8988T (cell line): ENCODE results near the gene ZMYND19.
"Not testable (repeated sequence)": the region's sequence is repeated elsewhere in the genome, so short reads cannot be mapped to it uniquely, and the experiment has no call there.

ENCODE experiments used
- DNase-seq: peaks from one replicate; pipeline ENCODE4 v3.0.0; 2011

Gene ZMYND19

DNA sequence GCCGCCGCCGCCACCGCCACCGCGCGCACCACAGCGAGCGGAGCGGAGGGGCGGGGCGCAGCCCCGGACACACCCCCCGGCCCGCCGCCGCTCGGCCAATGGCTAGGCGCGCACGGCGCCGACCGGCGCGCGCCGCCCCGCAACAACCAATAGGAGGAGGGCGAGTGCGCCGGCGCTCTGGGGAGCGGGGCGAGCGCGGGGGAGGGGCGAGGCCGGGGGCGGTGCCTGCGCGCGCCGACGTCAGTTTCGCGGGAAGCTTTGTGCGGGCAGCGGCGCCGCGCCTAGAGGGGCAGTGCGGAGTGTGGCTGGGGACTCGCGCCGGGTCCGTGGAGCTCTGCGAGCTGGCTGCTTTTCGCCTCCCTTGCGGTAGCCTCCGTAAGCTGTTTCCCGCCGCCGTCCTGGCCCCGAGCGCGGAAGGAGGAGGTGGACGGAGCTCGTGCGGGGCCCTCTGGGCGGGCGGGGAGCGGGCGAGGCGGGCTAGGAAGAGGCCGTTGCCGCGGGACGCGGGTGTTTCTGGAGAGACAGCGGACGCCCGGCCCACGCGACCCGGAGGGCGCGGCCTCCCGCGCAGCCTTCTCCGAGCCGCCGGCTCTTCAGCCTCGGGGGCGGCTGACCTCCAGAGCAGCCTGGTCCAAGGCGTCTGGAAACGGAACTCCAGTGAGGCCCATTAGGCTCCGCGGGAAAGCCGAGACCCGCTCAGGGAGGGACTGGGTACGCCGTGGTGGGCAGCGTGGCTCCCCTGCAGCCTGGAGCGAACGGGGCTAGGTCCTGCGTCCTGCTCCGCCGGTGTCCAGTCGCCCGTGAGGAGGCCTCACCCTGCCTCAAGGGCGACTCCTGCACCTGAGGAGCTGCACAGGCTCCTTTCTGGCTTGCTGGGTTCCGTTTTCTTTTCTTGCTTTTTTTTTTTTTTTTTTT is at the start of gene ZMYND19:
Gene ZMYND19, minus strand, starts transcription at position 44 of the 915 bp plus-strand sequence. CDS start 249 bp downstream, outside the sequence.
- DNase-seq, result peak; percentile 98

DNA sequence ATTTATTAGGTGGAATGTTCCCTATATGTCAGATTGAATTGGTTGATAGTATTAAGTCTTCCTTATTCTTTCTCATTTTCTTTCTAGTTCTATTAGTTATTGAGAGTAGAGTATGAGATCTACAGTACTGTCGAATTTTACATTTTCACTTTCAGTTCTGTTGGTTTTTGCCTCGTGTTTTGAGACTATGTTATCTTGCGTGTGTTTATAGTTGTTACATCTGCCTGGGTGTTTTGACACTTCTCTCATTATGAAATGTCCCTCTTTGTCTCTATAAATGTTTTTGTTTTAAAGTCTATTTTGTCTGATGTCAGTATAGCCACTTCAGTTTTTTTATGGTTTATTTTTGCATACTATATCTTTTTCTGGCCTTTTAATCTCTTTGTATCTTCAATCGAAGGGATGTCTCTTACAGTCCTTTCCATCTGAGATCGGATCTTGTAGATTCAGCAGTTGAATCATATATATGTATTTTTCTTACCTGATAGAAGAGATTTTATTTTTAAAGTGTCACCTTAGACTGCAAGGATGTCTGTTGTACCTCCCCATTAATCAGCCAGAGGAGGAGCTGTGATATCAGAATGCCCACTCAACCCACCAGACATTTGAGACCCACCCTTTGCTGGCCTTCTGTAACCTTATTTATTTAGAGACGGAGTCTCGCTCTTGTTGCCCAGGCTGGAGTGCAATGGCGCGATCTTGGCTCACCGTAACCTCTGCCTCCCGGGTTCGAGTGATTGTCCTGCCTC is 49.2 kb upstream of the ZMYND19 start:
- no peak for DNase-seq

DNA sequence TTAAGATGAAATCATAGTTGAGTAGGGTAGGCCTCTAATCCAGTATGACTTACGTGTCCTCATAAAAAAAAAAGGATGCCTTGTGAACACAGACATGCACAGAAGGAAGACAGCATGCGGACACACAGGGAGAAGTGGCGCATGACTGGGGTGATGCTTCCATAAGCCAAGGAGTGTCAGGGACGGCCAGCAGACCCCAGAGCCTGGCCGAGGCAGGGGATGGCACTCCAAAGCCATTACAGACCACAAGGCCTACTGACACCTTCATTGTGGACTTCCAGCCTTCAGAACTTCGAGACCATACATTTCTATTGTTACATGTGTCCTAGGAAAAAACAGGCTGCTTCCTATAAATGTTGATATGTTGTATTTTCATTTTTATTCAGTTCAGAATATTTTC is 48.4 kb upstream of the ZMYND19 start:
- no peak for DNase-seq

DNA sequence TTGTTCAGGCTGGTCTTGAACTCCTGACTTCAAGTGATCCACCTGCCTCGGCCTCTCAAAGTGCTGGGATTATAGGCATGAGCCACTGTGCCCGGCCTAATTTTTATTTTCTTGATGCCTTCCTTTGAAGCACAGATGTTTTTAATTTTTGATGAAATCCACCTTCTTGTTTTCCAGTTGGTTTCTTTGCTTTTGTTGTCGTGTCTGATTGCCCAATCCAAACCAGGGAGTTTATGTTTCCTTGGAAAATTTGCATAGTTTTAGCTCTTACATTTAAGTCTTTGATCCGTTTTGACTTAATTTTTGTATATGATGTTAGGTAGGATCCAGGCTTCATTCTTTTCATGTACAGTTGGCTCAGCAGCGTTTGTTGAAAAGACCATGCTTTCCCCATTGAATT is 43.7 kb upstream of the ZMYND19 start:
- no peak for DNase-seq

DNA sequence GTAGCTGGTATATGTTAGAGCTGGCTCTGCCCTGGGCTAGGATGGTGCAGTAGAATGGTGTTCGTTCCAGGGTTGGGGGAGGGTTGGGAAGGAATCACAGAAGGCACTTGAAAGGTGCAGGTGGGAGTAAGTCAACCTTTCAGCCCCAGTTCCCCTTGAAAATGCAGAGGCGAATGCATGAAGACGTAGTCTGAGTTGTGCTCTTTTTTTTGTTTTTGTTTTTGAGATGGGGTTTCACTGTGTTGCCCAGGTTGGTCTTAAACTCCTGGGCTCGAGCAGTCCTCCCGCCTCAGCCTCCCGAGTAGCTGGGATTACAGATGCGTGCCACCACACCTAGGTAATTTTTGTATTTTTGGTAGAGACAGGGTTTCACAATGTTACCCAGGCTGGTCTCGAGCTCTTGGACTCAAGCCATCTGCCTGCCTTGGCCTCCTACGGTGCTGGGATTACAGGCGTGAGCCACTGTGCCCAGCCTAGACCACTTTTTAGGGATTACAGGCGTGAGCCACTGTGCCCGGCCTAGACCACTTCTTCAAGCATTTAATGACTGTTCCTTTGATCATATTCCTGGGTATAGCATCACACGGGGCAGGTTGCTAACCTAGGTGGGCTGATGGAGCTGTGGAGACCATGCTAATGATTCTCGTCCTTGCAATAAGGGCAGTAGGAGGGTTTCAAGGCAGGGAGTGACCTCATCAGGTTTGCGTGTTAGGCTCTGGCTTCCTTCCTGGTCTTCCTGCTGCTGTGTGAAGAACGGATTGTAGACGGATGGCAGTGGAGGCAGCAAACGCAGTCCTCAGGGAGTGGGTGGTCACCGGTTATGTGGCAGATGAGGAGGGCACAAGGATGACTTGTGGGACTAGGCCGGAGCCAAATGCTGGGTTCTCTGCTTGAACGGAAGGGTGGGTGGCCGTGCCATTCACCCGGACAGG is 42.2 kb upstream of the ZMYND19 start:
- no peak for DNase-seq

DNA sequence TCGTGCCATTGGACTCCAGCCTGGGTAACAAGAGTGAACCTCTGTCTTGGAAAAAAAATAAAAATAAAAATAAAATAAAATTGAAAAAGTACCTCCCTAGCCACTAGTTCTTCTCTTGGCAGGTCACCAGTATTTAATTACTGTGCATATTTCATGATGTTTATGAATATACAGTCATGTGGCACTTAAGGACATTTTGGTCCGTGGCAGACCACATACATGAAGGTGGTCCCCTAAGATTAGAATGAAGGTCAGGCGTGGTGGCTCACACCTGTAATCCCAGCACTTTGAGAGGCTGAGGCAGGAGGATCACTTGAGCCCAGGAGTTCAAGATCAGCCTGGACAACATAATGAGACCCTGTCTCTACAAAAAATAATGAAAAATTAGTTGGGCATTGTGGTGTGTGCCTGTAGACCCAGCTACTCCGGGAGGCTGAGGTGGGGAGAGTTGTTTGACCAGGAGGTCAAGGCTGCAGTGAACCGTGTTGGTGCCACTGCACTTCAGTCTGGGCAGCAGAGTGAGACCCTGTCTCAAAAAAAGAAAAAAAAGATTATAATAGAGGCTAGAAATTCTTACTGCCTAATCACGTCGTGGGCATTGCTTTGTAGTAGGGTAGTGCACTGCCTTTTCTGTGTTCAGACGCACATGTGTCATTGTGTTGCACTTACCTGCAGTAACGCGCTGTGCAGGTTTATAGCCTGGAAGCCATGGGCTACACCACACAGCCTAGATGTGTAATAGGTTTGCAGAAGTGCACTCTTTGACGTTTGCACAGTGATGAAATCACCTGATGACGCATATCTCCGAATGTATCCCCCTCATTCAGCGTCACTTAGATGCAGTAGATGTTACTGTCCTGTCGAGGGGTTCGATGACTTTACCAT is 41.3 kb upstream of the ZMYND19 start:
- no peak for DNase-seq

DNA sequence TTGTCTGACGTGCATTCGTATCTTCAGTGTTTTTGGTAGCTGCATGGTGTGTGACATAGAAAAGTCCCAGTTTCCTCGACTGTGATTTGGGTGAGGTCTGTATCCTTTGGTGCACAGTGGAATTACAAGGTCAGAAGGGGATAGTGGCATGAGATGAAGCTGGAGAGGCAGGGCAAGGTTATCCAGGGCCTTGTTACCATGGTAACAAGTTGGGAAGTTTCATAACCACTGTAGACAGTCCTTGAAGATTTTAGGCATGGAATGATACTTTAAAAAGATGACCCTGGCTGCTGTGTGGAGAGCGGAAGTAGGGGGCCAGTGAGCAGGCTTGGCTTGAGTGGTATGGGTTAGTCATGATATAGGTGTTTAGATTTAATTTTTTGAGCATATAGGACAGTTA is 40.4 kb upstream of the ZMYND19 start:
- no peak for DNase-seq

DNA sequence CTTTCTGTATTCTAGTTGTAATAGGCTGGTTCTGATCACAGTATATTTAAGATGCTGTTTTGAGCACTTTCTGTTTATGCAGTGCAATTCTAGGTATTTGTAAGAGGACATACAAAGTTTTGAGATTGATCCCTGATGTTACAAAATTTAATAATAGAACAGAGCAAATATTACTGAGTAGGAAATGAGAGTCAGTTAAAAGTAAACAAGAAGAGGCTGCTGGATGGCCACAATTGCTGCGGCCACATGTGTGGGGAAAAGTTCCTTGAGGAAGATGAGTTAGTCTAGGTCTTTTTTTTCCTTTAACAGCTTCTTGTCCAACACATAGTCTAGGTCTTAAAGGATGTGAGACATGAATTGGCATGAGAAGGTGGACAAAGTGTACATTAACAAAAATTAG is 39.8 kb upstream of the ZMYND19 start:
- DNase-seq, result no peak

DNA sequence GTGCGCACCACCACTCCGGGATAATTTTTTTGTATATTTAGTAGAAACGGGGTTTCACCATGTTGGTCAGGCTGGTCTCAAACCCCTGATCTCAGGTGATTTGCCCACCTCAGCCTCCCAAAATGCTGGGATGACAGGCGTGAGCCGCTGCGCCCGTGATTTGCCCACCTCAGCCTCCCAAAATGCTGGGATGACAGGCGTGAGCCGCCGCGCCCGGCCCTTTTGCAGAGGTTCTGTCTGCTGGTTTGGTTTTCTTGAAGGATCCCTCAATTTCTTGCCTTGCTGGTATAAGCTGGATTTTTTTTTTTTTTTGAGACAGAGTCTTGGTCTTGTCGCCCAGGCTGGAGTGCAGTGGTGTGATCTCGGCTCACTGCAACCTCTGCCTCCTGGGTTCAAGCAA is 37.1 kb upstream of the ZMYND19 start:
- not testable (repeated sequence) for DNase-seq

DNA sequence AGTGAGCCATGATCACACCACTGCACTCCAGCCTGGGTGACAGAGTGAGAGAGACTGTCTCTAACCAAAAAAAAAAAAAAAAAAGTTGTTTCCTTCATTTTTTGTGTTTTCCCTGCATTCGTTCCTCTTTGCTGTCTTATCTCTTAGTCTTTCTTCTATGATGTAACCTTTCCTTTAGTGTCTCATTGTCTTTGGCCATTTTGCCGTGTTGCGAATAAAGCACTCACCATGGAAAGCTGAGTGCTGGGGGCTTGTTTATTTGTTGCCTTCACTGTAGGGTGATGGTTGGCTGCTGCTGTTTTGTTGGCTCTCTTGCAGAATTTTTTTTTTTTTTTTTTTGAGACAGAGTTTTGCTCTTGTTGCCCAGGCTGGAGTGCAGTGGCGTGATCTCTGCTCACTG is 36.2 kb upstream of the ZMYND19 start:
- DNase-seq, result no peak

DNA sequence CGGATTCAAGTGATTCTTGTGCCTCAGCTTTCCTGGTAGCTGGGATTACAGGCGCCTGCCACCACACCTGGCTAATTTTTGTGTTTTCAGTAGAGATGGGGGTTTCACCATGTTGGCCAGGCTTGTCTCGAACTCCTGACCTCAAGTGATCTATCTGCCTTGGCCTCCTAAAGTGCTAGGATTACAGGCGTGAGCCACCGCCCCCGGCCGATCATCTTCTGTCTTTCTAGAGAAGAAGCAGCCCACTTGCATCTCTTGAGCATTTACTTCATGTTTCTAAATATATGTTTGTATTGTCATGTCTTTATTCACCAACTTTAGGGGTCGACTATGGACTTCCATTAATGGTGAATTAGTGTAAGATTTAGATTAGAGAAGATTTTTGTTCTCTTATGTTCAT is 31.9 kb upstream of the ZMYND19 start:
- DNase-seq, result not testable (repeated sequence)

DNA sequence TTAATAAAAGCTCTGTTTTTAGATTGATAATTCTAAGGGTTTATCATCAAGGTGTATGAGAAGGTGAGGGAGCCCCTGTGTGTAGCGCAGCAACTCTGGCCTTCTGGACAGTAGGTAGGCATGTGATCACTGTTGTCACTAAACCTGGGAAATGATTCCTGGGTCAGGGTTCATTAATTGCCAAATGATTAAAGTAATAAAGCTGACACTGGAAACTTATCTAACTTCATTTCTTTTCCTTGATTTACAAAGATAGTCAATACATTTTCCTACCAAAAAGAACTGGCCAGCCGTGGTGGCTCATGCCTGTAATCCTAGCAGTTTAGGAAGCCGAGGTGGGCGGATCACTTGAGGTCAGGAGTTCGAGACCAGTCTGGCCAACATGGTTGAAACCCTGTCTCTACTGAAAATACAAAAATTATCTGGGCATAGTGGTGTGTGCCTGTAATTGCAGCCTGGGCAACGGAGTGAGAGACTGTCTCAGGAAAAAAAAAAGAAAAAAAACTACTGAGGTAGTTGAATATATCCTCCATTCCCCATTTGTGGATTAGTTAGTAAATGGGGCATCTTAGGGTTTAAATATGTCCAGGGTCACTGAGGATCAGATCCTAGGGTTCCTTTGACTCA is 30.9 kb upstream of the ZMYND19 start:
- no peak for DNase-seq

DNA sequence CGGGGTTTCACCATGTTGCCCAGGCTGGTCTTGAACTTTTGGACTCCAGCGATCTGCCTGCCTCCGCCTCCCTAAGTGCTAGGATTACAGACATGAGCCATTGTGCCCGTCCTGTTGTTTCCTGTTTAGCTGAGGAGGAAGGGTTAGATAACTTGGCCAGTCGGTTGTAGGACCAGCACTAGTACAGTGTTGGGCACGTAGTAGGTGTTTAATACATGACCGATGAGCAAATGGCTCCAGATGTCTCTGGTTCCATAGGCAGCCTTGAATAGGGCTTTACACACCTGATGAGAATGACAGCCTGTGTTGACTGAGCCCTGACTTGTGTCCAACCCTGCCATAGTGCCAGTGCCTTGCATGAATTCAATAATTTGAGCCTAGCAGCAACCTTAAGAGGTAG is 30.3 kb upstream of the ZMYND19 start:
- DNase-seq, result no peak

DNA sequence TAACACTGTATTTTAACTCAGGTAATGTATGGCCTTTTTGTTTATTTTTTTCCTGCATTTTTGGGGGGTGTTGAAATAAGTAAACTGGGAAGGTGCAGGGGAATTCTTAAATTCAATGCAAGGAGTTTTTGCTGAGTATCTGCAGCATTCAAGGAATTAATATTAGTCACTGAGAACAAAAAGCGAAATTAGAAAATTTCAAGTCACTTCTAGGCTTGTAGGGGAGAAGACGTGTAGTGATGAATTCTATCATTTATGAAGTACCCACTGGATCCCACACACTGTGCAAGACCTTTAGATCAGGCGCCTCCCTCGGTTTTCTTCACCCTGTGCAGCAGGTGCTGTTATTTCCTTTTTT is 29.7 kb upstream of the ZMYND19 start:
- DNase-seq, result no peak

DNA sequence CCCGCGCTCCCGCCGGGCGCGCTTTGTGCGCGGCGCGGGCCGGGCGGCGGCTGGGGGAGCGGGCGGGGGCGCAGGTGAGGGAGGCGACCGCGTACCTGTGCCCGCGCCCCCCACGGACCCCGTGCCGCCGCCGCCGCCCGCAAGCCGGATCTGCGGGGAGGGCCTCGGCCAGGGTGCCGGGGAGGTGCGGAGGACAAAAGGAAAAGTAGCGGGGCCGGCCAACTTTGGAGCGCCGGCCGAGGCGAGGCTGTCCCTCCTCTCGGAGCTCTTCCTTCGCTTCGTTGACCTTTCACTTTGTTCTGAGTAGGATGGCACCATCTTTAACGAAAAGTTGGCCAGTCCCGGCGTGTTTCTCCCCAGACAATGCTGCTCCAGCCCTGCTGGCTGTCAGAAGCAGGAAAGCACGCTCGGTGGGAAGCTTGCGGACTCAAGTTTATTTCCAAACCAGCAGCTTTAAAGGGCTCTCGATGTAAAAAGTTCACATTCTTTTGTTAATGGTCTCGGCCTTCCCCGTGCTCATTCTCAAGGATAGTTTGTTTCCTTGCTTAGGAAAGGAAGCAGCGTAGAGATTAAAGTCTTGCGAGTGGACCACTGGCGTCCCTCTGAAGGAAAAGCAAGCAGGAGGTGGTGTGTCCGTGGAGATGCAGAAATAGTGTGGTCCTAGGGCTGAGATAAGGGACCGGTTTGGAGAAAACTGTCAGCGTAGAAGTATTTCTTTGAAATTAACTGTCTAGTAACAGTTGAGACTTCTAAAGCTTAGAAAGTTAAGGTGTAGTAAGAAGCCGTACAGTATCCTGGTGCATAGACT is 29.1 kb upstream of the ZMYND19 start:
- peak; percentile 56 for DNase-seq

DNA sequence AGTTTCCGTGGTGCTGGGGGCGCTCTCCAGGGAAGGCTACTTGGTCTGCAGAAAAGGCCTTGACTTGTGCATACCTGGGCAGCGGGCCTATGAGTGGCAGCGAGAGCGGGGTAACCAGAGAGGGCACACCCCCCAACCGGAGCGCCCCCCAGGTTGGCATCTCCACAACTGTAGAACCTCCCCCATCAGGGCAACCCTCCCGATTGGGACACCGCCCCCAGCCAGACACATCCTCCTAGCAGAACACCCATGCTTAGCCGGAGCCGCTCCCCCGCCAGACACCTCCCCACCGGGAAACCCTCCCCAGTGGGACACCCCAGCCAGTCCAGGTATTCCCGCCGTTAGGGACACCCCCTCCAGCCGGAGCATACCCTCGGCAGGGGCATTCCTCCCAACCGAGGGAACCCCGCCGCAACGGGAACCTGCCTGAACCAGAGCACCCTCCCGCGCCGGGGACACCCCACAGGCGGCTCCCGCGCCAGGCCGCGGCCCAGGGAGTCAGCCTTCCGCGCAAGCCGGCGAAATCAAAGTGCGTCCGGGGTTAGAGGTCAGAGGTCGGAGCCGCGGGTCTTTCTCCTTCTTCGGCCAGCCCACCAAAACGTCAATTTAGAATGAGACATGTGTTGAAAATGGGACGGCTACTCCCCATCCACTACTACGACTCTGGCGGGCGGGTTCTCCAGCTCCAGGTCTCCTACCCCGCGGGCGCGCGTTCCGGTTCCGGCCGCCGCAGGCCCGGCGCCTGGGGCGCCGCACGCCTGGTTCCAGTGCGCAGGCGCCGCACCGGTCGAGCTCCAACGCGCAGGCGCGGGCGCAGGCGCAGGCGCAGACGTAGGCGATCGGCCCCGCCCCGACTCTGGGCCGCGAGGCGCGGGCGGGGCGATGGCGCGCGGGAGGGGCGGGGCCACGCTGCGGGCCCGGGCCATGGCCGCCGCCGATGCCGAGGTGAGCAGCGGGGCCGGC is 28.1 kb upstream of the ZMYND19 start, which contains the start of gene EHMT1:
Gene EHMT1, plus strand, starts transcription at position 901 of the 963 bp plus-strand sequence. Its CDS starts 24 bp downstream, at position 925.
- DNase-seq, result peak; percentile 99

DNA sequence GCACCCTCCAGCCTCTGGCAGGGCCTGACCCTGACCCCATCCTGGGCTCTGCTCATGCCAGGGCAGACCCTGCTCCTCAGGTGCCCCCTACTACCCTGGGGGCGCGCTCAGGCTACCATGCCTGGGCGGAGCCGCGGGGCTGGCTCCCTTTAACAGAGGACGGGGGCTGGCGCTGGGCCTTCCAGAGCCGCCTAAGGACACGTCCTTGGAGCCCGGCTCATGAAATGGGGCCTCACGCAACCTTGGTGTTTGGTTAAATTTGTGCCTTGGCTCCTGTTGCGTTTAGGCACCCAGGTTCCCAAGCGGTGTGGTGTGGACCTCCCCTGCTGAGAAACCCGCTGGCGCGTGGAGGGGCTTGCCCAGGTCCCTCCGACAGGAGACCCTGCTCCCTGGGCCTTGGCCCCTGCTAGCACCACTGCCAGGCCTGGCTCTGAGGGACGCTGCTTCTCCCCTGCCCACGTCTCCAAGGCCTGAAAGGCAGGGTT is 25.1 kb upstream of the ZMYND19 start:
- no peak for DNase-seq

DNA sequence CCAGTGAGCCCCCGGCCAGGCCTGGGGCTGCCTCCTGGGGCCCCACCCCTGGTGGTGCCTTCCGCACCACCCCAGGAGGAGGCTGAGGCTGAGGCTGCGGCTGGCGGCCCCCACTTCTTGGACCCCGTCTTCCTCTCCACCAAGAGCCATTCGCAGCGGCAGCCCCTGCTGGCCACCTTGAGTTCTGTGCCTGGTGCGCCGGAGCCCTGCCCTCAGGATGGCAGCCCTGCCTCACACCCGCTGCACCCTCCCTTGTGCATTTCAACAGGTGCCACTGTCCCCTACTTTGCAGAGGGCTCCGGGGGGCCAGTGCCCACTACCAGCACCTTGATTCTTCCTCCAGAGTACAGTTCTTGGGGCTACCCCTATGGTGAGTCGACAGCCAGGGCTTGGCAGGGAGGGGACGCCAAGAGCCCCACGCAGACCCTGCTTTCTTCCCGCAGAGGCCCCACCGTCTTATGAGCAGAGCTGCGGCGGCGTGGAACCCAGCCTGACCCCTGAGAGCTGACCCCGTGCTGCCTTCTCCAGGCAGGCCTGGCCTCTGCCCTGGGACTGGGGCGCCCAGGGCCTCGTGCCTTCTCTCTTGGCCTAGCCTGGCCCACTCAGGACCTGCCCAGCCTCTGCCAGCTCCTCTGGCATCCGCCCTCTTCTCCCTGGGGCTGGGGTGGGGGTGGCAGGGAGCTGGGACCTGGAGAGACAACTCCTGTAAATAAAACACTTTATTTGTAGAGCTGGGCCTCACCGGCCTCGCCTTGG is 24.5 kb upstream of the ZMYND19 start:
- DNase-seq, result no peak
